HFF-Myc (cell line): ENCODE measurements around the gene CLP1.

ENCODE experiments used
- DNase-seq: peaks from one replicate; pipeline ENCODE4 v3.0.0-alpha.2; 2011; ENCODE audit warnings: low read depth; ENCODE audit errors: extremely low read depth
- H3K4me3 ChIP-seq: replicated peaks from 2 replicates; pipeline ENCODE4 v1.5.1; 2011; ENCODE audit warnings: low read depth, mild to moderate bottlenecking, control low read depth, low read length
- TF ChIP-seq, protein P1 (sequence below): IDR thresholded peaks from 2 replicates; pipeline ENCODE4 v1.5.1; 2012; ENCODE audit warnings: mild to moderate bottlenecking, low read depth, low read length, control low read depth; ENCODE audit errors: missing control alignments

Gene CLP1

DNA sequence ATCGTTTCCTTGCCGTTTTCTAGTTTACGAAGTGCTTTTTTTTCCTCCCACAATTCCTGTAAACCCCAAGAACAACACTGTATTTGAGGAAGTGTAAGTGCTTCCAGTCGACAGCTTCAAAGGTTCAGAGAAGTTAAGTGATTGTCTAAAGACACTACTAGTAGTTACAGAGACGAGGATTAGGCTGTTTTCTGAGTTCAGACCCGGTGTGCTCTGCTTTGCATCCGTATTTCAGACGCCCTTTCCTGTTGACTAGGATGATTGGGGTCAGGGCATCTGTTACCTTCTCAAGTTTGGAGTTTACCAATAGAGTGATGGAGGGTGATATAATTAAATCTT, 430 bp downstream of the CLP1 start:
- TF ChIP-seq, protein P1, sequence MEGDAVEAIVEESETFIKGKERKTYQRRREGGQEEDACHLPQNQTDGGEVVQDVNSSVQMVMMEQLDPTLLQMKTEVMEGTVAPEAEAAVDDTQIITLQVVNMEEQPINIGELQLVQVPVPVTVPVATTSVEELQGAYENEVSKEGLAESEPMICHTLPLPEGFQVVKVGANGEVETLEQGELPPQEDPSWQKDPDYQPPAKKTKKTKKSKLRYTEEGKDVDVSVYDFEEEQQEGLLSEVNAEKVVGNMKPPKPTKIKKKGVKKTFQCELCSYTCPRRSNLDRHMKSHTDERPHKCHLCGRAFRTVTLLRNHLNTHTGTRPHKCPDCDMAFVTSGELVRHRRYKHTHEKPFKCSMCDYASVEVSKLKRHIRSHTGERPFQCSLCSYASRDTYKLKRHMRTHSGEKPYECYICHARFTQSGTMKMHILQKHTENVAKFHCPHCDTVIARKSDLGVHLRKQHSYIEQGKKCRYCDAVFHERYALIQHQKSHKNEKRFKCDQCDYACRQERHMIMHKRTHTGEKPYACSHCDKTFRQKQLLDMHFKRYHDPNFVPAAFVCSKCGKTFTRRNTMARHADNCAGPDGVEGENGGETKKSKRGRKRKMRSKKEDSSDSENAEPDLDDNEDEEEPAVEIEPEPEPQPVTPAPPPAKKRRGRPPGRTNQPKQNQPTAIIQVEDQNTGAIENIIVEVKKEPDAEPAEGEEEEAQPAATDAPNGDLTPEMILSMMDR, result no peak
- no peak for DNase-seq
- H3K4me3 ChIP-seq, result peak overlapping the region; percentile 69

- TF ChIP-seq, protein P1, result no peak
- no peak overlapping the region for H3K4me3 ChIP-seq
- DNase-seq, result no peak
These were observed 2.1 kb downstream of the CLP1 start for GRCh38 chr11:57659669-57660068.

GRCh38 chr11:57662893-57663292, 5.3 kb downstream of the CLP1 start:
- no peak for DNase-seq
- no peak overlapping the region for H3K4me3 ChIP-seq
- TF ChIP-seq, protein P1, result peak; percentile 9

DNA sequence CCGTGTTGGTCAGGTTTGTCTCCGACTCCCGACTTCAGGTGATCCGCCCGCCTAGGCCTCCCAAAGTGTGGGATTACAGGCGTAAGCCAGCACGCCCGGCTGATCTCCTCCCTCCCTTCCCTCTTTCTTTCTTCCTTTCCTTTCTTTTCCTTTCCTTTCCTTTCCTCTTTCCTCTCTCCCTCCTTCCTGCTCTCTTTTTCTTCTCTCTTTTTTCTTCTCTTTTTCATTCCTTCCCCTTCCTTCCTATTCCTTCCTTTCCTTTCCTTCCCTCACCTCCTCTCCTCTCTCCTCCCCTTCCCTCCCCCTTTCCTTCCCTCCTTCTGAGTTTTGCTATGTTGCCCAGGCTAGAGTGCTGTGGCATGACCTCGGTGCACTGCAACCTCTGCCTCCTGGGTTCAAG, 6.4 kb downstream of the CLP1 start:
- TF ChIP-seq, protein P1, result no peak
- no peak overlapping the region for H3K4me3 ChIP-seq

GRCh38 chr11:57667117-57667735, 9.7 kb downstream of the CLP1 start:
- TF ChIP-seq, protein P1, result no peak
- peak overlapping the region; percentile 59 for H3K4me3 ChIP-seq
- DNase-seq, result peak; percentile 97

More for the DNA sequence above, 6.4 kb downstream of the CLP1 start:
- DNase-seq, result no peak

DNA sequence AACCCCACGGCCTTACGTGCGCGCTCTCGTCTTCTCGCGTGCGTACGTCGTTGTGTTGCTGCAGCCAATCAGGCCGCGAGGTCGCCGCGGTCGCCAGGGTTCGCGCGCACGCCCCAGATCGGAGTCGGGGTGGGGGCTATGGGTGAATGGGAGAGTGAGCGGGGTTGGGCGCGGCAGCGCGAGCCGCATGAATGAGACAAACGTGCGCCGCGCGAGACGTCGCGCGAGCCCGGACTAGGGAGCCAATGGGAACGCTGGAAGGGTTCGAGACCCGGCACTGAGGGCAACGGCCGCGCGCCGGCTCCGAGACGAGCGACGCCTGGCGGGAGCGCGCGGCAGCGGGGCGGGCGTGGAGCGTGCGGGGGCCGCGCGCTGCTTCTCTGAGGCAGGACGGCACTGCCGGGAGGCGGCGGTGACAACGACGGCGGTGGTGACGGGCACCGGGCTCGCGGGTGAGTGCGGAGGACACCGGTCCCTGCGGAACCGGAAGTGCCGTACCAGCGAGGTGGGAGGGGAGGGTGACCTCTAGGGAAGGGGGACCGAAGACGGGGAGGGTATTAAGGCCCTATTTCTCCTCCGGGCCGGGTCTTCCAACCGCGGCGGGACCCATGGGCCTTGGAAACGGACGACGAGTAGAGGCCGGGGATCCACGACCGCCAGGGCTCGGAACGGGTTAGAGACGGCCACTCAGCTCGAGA, 10.3 kb downstream of the CLP1 start, which contains the start of gene ZDHHC5:
Gene ZDHHC5 (plus strand): TSS at position 379 of the 698 bp plus-strand sequence. CDS start 4,977 bp downstream, outside the sequence.
- peak within 1 kb of the TSS; percentile 59 for H3K4me3 ChIP-seq
- DNase-seq, result peak; percentile 99
- TF ChIP-seq, protein P1, result peak; percentile 30
